Suprapubic skin (tissue), 3 donors: ENCODE data around the gene PDZD7.

Source experiments
- CTCF ChIP-seq, 2 donors: fragments of 200-600 bp in 1 of 2; fragments of 450-650 bp in 1 of 2; sonication (generic) in 1 of 2; IDR thresholded peaks; one replicate each; pipeline ENCODE4 v1.5.1; 2016 to 2019; ENCODE audit warnings: antibody characterized with exemption in 2 of 2, mild to moderate bottlenecking in 1 of 2, moderate library complexity in 1 of 2
- POLR2AphosphoS5 ChIP-seq, 3 donors: sonication (generic); formaldehyde crosslinking; IDR thresholded peaks; one replicate each; pipeline ENCODE4 v1.6.1; 2017; ENCODE audit warnings: antibody characterized with exemption in 3 of 3

- no peak for TF ChIP-seq POLR2AphosphoS5 (IDR thresholded peaks at IDR 0.05)
- TF ChIP-seq CTCF (IDR thresholded peaks at IDR 0.05) = no peak
Observed at GRCh38 chr10:101070098-101070497, 39.2 kb upstream of the PDZD7 start.
